ENCODE results near the gene NANOGP8. TPM values are rescaled to one million over a fixed set of nuclear protein-coding genes. Genes with fewer than 3 reads are reported as not detected.

Gene NANOGP8
- total RNA-seq, 1 experiment from 2014 or later, result not detected

- H3K4me1 Mint-ChIP-seq (ENCODE audit: low read depth, unreplicated experiment), result no peaks in the 10 kb centered on the region
- H3K4me3 Mint-ChIP-seq (ENCODE audit: unreplicated experiment), result no peak overlapping the region
- TF ChIP-seq, protein P1, sequence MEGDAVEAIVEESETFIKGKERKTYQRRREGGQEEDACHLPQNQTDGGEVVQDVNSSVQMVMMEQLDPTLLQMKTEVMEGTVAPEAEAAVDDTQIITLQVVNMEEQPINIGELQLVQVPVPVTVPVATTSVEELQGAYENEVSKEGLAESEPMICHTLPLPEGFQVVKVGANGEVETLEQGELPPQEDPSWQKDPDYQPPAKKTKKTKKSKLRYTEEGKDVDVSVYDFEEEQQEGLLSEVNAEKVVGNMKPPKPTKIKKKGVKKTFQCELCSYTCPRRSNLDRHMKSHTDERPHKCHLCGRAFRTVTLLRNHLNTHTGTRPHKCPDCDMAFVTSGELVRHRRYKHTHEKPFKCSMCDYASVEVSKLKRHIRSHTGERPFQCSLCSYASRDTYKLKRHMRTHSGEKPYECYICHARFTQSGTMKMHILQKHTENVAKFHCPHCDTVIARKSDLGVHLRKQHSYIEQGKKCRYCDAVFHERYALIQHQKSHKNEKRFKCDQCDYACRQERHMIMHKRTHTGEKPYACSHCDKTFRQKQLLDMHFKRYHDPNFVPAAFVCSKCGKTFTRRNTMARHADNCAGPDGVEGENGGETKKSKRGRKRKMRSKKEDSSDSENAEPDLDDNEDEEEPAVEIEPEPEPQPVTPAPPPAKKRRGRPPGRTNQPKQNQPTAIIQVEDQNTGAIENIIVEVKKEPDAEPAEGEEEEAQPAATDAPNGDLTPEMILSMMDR (IDR thresholded peaks at IDR 0.05; ENCODE audit: insufficient read depth in 1 of 2, low read depth in 1 of 2, low read length in 1 of 2, severe bottlenecking in 1 of 2, unreplicated experiment in 1 of 2), result peak; percentile 76 to 81
- peak; percentile 42 to 50 for DNase-seq
- no peak overlapping the region for H3K4me3 ChIP-seq (ENCODE audit: low read depth, low read length)
- POLR2A ChIA-PET, result no interaction called here
- H3K27me3 ChIP-seq (replicated peaks; ENCODE audit: control insufficient read depth, insufficient read depth, low read length), result no peaks in the 10 kb centered on the region
- BruUV-seq (replicated peaks), result no TSS peak
- H3K9me3 ChIP-seq, result peaks cover 3% of the 10 kb centered on the region; the same call in 1 of the 2 replicates
- no peaks in the 10 kb centered on the region for H3K36me3 ChIP-seq (ENCODE audit: control insufficient read depth, insufficient read depth, low read length)
- peaks cover 3% of the 10 kb centered on the region for H3K27me3 Mint-ChIP-seq (ENCODE audit: insufficient read depth, unreplicated experiment)
- no peaks in the 10 kb centered on the region for H3K9me3 Mint-ChIP-seq (ENCODE audit: unreplicated experiment)
- H3K4me1 ChIP-seq, result no peaks in the 10 kb centered on the region
- no peaks in the 10 kb centered on the region for H3K36me3 Mint-ChIP-seq (ENCODE audit: insufficient read depth, unreplicated experiment)
- intact Hi-C loops (cut with micrococcal nuclease; ENCODE audit: unreplicated experiment), result loop anchor here (1.0 to 5.0 kb wide), 4 partner anchors 129 to 366 kb away; no protein-coding TSS in a partner anchor
- H3K27ac Mint-ChIP-seq (ENCODE audit: unreplicated experiment), result no peak overlapping the region
- CTCF ChIA-PET, result interaction anchor here (1.3 to 1.9 kb wide), 2 partner anchors 211 to 366 kb away, joined by 9 to 10 read pairs; no protein-coding TSS in a partner anchor
These were observed 6.7 kb downstream of the NANOGP8 start for GRCh38 chr15:35078221-35078915.

- TF ChIP-seq, protein P1 (IDR thresholded peaks at IDR 0.05; ENCODE audit: insufficient read depth in 1 of 2, low read depth in 1 of 2, low read length in 1 of 2, severe bottlenecking in 1 of 2, unreplicated experiment in 1 of 2), result no peak
- H3K4me3 Mint-ChIP-seq (ENCODE audit: unreplicated experiment), result no peak overlapping the region
- no peak overlapping the region for H3K27ac Mint-ChIP-seq (ENCODE audit: unreplicated experiment)
- Histone ChIP-seq H3K27me3 (replicated peaks; ENCODE audit: control insufficient read depth, insufficient read depth, low read length) (no peaks in the 10 kb centered on the region), H3K36me3 (ENCODE audit: control insufficient read depth, insufficient read depth, low read length) (no peaks in the 10 kb centered on the region), H3K9me3 (no peaks in the 10 kb centered on the region), H3K4me3 (ENCODE audit: low read depth, low read length) (no peak overlapping the region), H3K4me1 (no peaks in the 10 kb centered on the region)
- no TSS peak for BruUV-seq (replicated peaks)
- ChIA-PET CTCF (no interaction called here), POLR2A (no interaction called here)
- intact Hi-C loops (cut with micrococcal nuclease; ENCODE audit: unreplicated experiment), result no loop called here
- no peaks in the 10 kb centered on the region for H3K9me3 Mint-ChIP-seq (ENCODE audit: unreplicated experiment)
- no peaks in the 10 kb centered on the region for H3K4me1 Mint-ChIP-seq (ENCODE audit: low read depth, unreplicated experiment)
- no peak for DNase-seq
- H3K27me3 Mint-ChIP-seq (ENCODE audit: insufficient read depth, unreplicated experiment), result peaks cover 4% of the 10 kb centered on the region
- H3K36me3 Mint-ChIP-seq (ENCODE audit: insufficient read depth, unreplicated experiment), result no peaks in the 10 kb centered on the region
These were observed 14.0 kb downstream of the NANOGP8 start for GRCh38 chr15:35071106-35071505.

GRCh38 chr15:35068846-35069475 is 16.1 kb downstream of the NANOGP8 start:
- no peak overlapping the region for H3K4me3 ChIP-seq (ENCODE audit: low read depth, low read length)
- intact Hi-C loops (cut with micrococcal nuclease; ENCODE audit: unreplicated experiment), result no loop called here

More at GRCh38 chr15:35068846-35069475, 16.1 kb downstream of the NANOGP8 start:
- H3K27me3 ChIP-seq (replicated peaks; ENCODE audit: control insufficient read depth, insufficient read depth, low read length), result no peaks in the 10 kb centered on the region
- Mint-ChIP-seq H3K4me1 (ENCODE audit: low read depth, unreplicated experiment) (no peaks in the 10 kb centered on the region), H3K27ac (ENCODE audit: unreplicated experiment) (no peak overlapping the region), H3K36me3 (ENCODE audit: insufficient read depth, unreplicated experiment) (no peaks in the 10 kb centered on the region), H3K9me3 (ENCODE audit: unreplicated experiment) (no peaks in the 10 kb centered on the region), H3K4me3 (ENCODE audit: unreplicated experiment) (no peak overlapping the region), H3K27me3 (ENCODE audit: insufficient read depth, unreplicated experiment) (peaks cover 4% of the 10 kb centered on the region)
- DNase-seq, result no peak
- no peaks in the 10 kb centered on the region for H3K36me3 ChIP-seq (ENCODE audit: control insufficient read depth, insufficient read depth, low read length)
- CTCF ChIA-PET, result no interaction called here
- TF ChIP-seq, protein P1 (IDR thresholded peaks at IDR 0.05; ENCODE audit: insufficient read depth in 1 of 2, low read depth in 1 of 2, low read length in 1 of 2, severe bottlenecking in 1 of 2, unreplicated experiment in 1 of 2), result no peak
- no TSS peak for BruUV-seq (replicated peaks)
- POLR2A ChIA-PET, result no interaction called here
- H3K4me1 ChIP-seq, result no peaks in the 10 kb centered on the region
- H3K9me3 ChIP-seq, result no peaks in the 10 kb centered on the region
